Amniotic stem cell (primary cell): ENCODE results near the gene MYH9.
"Not testable (repeated sequence)": the region's sequence is repeated elsewhere in the genome, so short reads cannot be mapped to it uniquely, and the experiment has no call there.

Source experiments
- DNase-seq: peaks from one replicate; lab custom pipeline; 2025; lab: John Stamatoyannopoulos, UW

Gene MYH9

DNA sequence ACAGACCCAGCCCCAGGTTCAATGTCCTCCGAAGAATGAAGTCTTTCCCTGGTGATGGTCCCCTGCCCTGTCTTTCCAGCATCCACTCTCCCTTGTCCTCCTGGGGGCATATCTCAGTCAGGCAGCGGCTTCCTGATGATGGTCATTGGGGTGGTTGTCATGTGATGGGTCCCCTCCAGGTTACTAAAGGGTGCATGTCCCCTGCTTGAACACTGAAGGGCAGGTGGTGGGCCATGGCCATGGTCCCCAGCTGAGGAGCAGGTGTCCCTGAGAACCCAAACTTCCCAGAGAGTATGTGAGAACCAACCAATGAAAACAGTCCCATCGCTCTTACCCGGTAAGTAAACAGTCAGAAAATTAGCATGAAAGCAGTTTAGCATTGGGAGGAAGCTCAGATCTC lies 120.7 kb downstream of the MYH9 start:
- no peak for DNase-seq

DNA sequence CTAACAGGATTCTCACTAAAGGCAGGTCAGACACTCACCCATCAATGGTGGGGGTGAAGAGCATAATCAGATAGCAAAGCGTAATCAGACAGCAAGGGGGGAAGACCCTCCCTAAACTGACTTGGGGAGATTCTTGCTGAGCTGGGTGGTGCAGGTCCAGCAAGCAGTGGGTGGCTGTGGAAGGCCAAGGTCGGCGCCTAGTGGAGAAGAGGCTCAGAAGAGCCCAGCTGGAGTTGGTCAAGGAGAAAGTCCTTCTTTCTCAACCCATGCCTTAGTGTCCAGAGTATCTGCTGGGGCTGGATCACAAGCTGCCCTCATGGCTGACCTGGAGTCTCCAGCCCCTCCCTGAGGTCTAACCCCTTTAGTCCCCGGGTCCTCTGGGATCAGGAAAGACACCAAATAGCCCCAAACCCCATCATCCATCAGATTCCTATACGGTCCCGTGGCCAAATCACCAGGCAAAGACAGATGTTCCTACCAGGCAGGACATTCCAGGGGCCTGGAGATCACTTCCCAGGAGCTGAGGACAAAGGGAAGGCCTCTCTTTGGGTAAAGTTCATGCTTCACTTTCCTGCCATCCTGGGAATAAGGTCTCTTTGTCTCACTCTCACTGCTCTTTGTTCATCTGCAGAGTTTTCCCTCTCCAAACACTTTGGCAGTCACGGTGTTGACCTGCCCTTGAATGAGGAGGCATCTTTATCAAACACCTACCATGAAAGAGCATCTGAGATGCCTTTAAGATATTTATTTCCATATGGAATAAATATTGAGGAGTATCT lies 123.7 kb downstream of the MYH9 start:
- not testable (repeated sequence) for DNase-seq

DNA sequence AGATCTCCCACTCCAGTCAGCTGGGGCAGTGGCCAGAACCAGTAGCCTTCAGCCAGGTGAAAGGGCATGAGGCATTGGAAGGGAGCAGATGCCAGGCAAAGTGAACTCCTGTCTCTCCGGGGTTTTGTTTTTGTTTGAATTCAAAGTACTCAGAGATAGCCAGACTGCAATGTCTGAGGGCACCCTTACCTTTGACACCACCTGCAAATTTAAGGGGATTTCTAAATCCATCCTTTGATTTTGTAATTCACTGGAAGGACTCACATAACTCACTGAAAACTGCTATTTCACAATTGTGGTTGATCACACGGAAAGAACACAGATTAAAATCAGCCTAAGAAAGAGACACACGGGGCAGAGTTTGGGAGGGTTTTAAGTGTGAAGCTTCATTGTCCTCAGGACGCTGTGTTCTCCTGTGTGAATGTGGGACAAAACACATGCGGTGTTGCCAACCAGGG lies 124.5 kb downstream of the MYH9 start:
- not testable (repeated sequence) for DNase-seq

DNA sequence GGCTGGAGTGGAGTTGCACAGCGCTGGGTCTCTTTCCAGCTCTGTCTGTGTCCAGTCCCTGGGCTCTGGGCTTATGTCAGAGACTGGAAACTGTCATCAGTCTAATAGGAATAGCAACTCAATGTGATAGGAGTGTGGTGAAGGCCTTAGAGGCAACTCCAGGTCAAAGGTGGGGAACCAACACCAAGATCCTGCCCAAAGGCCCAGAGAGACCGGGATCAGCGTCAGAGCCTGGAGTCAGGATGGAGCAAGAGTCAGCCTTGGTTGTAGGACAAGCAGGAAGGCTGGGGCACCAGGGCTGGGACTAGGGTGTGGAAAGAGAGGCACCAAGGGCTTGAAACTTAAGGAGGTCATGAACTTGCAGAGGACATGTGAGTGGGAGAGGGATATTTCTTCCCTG lies 125.5 kb downstream of the MYH9 start:
- not testable (repeated sequence) for DNase-seq

GRCh38 chr22:36261675-36262074 lies 126.1 kb downstream of the MYH9 start:
- not testable (repeated sequence) for DNase-seq

GRCh38 chr22:36259615-36260300 lies 128.0 kb downstream of the MYH9 start:
- no peak for DNase-seq

- DNase-seq: no peak
Measured at GRCh38 chr22:36258701-36259614, 128.8 kb downstream of the MYH9 start.

- no peak for DNase-seq
Measured at GRCh38 chr22:36257948-36258670, 129.7 kb downstream of the MYH9 start.

DNA sequence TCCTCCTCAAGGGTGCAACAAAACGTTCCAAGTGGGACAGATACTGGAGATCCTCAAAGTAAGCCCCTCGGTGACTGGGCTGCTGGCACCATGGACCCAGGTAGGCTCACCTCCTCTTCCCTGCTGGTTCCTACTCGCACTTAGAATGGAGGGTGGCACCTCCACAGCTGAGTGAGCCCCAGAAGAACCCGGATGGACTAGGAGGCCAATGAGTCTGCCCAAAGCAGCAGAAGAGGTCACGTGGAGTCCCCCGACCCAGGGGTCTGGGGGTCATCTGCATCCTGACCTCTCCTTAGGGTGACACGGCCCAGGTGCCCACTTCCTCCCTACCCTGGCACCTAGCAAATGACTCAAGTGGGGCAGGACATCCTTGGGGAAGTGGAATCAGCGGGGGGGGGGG lies 130.5 kb downstream of the MYH9 start:
- no peak for DNase-seq

GRCh38 chr22:36256478-36256877 lies 131.3 kb downstream of the MYH9 start:
- no peak for DNase-seq

- not testable (repeated sequence) for DNase-seq
Measured at GRCh38 chr22:36255572-36255971, 132.2 kb downstream of the MYH9 start.

GRCh38 chr22:36253523-36254490 lies 134.0 kb downstream of the MYH9 start:
- DNase-seq: no peak

- DNase-seq: no peak
Measured at GRCh38 chr22:36252754-36253522, 134.8 kb downstream of the MYH9 start, which contains the start of gene APOL1. Gene APOL1 (plus strand): TSS chr22:36253133. CDS start chr22:36254956, 1,823 bp downstream.

DNA sequence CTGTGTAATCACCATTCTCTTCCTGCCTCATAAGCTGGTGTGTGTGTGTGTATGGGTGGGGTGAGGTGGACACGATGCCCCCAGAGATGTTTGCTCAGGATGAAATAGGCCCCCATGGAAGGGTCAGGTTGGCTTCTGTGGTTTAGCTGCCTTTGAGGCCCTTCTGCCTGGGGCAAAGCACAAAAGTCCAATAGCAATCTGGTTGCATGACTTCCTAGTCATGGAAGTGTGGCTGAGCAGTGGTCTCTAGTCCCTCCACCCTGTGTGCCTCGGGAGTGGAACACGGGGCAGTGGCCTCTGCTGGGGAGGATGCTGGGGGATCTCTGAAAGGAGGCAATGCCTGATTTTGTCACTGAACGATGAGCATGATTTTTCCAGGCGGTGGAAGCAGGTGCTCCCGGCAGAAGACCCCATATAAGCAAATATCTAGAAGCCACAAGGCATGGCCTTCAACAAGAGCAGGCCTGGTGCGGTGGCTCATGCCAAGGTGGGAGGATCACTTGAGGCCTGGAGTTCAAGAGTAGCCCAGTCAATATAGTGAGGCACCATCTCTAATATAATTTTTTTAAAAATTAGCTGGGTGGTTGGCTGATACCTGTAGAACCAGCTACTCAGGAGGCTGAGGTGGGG lies 135.7 kb downstream of the MYH9 start:
- not testable (repeated sequence) for DNase-seq

- DNase-seq: not testable (repeated sequence)
Measured at GRCh38 chr22:36250292-36250960, 137.3 kb downstream of the MYH9 start.

DNA sequence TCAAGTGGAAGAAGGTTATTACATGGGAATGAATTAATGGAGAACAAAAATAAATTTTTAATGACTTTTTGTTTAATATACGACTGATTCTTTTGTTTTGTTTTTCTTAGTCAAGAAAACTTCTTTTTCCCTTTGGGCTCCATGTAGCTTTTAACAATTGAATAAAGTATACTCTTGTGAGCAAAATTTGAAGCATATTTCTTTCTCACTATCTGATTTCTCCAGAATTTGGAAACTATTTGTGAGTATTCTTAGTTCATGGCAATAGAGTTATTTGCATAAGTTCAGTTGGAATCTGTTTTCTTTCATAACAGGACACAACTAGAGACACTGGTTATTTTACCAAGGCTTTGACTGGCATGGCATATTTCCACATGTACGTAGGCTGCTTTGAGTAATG lies 138.6 kb downstream of the MYH9 start:
- DNase-seq: no peak

- DNase-seq: no peak
Measured at GRCh38 chr22:36247955-36248354, 139.8 kb downstream of the MYH9 start.

DNA sequence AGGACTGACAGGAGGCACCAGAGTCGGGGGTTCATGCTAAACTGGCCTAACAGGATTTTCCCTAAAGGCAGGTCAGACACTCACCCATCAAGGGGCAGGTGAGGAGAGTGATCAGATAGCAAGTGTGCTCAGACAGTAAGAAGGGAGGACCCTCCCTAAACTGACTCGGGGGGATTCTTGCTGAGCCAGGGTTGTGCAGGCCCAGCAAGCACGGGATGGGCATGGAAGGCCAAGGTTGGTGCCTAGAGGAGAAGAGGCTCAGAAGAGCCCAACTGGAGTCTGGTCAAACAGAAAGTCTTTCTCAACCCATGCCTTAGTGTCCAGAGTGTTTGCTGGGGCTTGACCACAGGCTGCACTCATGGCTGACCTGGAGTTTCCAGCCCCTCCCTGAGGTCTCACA lies 141.0 kb downstream of the MYH9 start:
- DNase-seq: no peak
